Neural cell (in vitro differentiated cells): ENCODE data around the gene UTP20. TPM values are rescaled to one million over a fixed set of nuclear protein-coding genes. Genes with fewer than 3 reads are reported as not detected.

Source experiments
- H2AFZ ChIP-seq: fragments of 200-600, 300-800 bp; sonication (generic), shearing (Covaris generic); 2 replicates; pipeline ENCODE4 v1.6.0; 2014; ENCODE audit warnings: low read depth, mild to moderate bottlenecking, antibody characterized with exemption, low read length, moderate library complexity
- H3F3A ChIP-seq: fragments of 200-600 bp; shearing (Covaris generic); 2 replicates; pipeline ENCODE4 v1.6.1; 2016; ENCODE audit warnings: mild to moderate bottlenecking, moderate library complexity, mixed read lengths, antibody characterized with exemption, low read length; ENCODE audit not compliant: insufficient read depth, poor library complexity, severe bottlenecking
- H3K27ac ChIP-seq: fragments of 200-600, 300-800 bp; sonication (generic), shearing (Covaris generic); 2 replicates; pipeline ENCODE4 v1.5.1; 2014; ENCODE audit warnings: mild to moderate bottlenecking, low read length, moderate library complexity
- H3K27me3 ChIP-seq: fragments of 300-800, 200-600 bp; sonication (generic), shearing (Covaris generic); 2 replicates; pipeline ENCODE4 v1.6.0; 2014; ENCODE audit warnings: mild to moderate bottlenecking, low read depth, low read length, moderate library complexity; ENCODE audit not compliant: insufficient read depth
- H3K36me3 ChIP-seq: fragments of 300-800, 200-600 bp; sonication (generic), shearing (Covaris generic); 2 replicates; pipeline ENCODE4 v1.5.1; 2014; ENCODE audit warnings: mild to moderate bottlenecking, antibody characterized with exemption, low read length, moderate library complexity; ENCODE audit not compliant: insufficient read depth
- H3K4me2 ChIP-seq: fragments of 300-800, 200-600 bp; sonication (generic), shearing (Covaris generic); 2 replicates; pipeline ENCODE4 v1.6.0; 2014; ENCODE audit warnings: mild to moderate bottlenecking, low read length
- H3K4me3 ChIP-seq: fragments of 300-800, 200-600 bp; sonication (generic), shearing (Covaris generic); 2 replicates; pipeline ENCODE4 v1.5.1; 2014; ENCODE audit warnings: mild to moderate bottlenecking, low read length, moderate library complexity
- H3K79me2 ChIP-seq: fragments of 200-600 bp; shearing (Covaris generic); replicated peaks from 2 replicates; pipeline ENCODE4 v1.6.0; 2014; ENCODE audit warnings: mild to moderate bottlenecking, low read length, moderate library complexity; ENCODE audit not compliant: insufficient read depth
- H3K9ac ChIP-seq: fragments of 300-800, 200-600 bp; sonication (generic), shearing (Covaris generic); 2 replicates; pipeline ENCODE4 v1.6.1; 2016; ENCODE audit warnings: mild to moderate bottlenecking, low read length, mixed read lengths
- H3K9me2 ChIP-seq: fragments of 200-600 bp; shearing (Covaris generic); 2 replicates; pipeline ENCODE4 v1.6.1; 2016; ENCODE audit warnings: mild to moderate bottlenecking, low read length, mixed read lengths; ENCODE audit not compliant: insufficient read depth
- H3K9me3 ChIP-seq: fragments of 200-600, 300-800 bp; sonication (generic), shearing (Covaris generic); 2 replicates; pipeline ENCODE4 v1.6.1; 2016; ENCODE audit warnings: mild to moderate bottlenecking, mixed run types, low read length, moderate library complexity, mixed read lengths
- H4K20me1 ChIP-seq: fragments of 200-600 bp; shearing (Covaris generic); 2 replicates; pipeline ENCODE4 v1.6.1; 2016; ENCODE audit warnings: mild to moderate bottlenecking, mixed run types; ENCODE audit not compliant: insufficient read depth
- EP300 ChIP-seq: fragments of 450-650 bp; conservative IDR thresholded peaks from 2 replicates; pipeline ENCODE4 v1.6.1; 2014; ENCODE audit warnings: antibody characterized with exemption, mild to moderate bottlenecking, moderate library complexity; ENCODE audit not compliant: poor library complexity, severe bottlenecking
- EZH2 ChIP-seq: fragments of 200-600, 300-800 bp; shearing (Covaris generic), sonication (generic); IDR thresholded peaks from 2 replicates; pipeline ENCODE4 v1.6.1; 2014; ENCODE audit warnings: antibody characterized with exemption, low read length, borderline replicate concordance, mild to moderate bottlenecking; ENCODE audit not compliant: insufficient read depth, poor library complexity, severe bottlenecking
- MXI1 ChIP-seq: fragments of 450-650 bp; conservative IDR thresholded peaks from 2 replicates; pipeline ENCODE4 v1.6.1; 2014; ENCODE audit warnings: antibody characterized with exemption, mild to moderate bottlenecking; ENCODE audit not compliant: poor library complexity, severe bottlenecking
- POLR2AphosphoS5 ChIP-seq: IDR thresholded peaks from 2 replicates; pipeline ENCODE4 v1.6.1; 2012
- RAD21 ChIP-seq: fragments of 450-650 bp; conservative IDR thresholded peaks from 2 replicates; pipeline ENCODE4 v1.6.1; 2014; ENCODE audit warnings: antibody characterized with exemption, mild to moderate bottlenecking, moderate library complexity
- SMC3 ChIP-seq: fragments of 450-650 bp; conservative IDR thresholded peaks from 2 replicates; pipeline ENCODE4 v1.6.1; 2014; ENCODE audit warnings: antibody characterized with exemption, mild to moderate bottlenecking, moderate library complexity; ENCODE audit not compliant: poor library complexity
- TAF1 ChIP-seq: IDR thresholded peaks from 2 replicates; pipeline ENCODE4 v1.6.1; 2012; ENCODE audit warnings: low read depth
- polyA plus RNA-seq: library from polyadenylated mRNA; depleted of rRNA; stranded (reverse); fragments of >200 nt; gene quantifications from 2 replicates; pipeline ENCODE4 v1.2.3, GENCODE V29; 2014
- TF ChIP-seq, protein P1 (sequence below): fragments of 450-650 bp; IDR thresholded peaks from 2 replicates; pipeline ENCODE4 v1.5.1; 2014; ENCODE audit warnings: antibody characterized with exemption, mild to moderate bottlenecking, moderate library complexity; ENCODE audit not compliant: poor library complexity, severe bottlenecking
- TF ChIP-seq, protein P2 (sequence below): IDR thresholded peaks from 2 replicates; pipeline ENCODE4 v1.6.1; 2012; ENCODE audit warnings: borderline replicate concordance

UTP20 gene
- polyA plus RNA-seq, 1 donor from 2014 or later = 2.6 TPM

DNA sequence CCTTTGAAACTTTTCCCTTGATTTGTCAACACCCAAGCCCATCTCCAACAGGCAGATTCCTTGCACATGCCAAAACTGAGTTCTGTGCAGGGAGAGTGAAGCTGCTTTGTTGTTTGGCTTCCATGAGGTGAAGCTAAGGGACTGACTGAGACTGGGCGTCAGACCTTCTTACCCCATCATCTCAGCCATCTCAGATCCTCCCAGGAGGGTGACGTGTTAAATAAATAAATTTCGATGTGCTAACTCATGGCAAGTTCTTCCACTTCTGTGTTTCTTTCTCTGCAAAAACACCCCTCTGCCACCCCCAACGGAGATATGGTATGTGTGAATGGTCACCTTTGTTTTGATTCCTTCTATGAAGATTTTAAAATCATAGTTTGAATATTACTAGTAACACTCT lies 17.8 kb downstream of the UTP20 start:
- Histone ChIP-seq H3K9ac (no peak overlapping the region), H3K4me2 (no peak overlapping the region), H3K27ac (no peak overlapping the region), H4K20me1 (no peaks in the 10 kb centered on the region), H3K27me3 (no peaks in the 10 kb centered on the region), H2AFZ (no peak overlapping the region), H3F3A (no peaks in the 10 kb centered on the region), H3K4me3 (no peak overlapping the region), H3K9me2 (no peaks in the 10 kb centered on the region), H3K9me3 (no peaks in the 10 kb centered on the region), H3K79me2 (no peaks in the 10 kb centered on the region), H3K36me3 (no peaks in the 10 kb centered on the region)
- TF ChIP-seq, protein P1, sequence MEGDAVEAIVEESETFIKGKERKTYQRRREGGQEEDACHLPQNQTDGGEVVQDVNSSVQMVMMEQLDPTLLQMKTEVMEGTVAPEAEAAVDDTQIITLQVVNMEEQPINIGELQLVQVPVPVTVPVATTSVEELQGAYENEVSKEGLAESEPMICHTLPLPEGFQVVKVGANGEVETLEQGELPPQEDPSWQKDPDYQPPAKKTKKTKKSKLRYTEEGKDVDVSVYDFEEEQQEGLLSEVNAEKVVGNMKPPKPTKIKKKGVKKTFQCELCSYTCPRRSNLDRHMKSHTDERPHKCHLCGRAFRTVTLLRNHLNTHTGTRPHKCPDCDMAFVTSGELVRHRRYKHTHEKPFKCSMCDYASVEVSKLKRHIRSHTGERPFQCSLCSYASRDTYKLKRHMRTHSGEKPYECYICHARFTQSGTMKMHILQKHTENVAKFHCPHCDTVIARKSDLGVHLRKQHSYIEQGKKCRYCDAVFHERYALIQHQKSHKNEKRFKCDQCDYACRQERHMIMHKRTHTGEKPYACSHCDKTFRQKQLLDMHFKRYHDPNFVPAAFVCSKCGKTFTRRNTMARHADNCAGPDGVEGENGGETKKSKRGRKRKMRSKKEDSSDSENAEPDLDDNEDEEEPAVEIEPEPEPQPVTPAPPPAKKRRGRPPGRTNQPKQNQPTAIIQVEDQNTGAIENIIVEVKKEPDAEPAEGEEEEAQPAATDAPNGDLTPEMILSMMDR = no peak
- TF ChIP-seq TAF1 = no peak
- TF ChIP-seq EZH2 = no peak
- no peak for TF ChIP-seq POLR2AphosphoS5
- no peak for TF ChIP-seq EP300
- TF ChIP-seq MXI1 = no peak
- TF ChIP-seq SMC3 = no peak
- TF ChIP-seq, protein P2, sequence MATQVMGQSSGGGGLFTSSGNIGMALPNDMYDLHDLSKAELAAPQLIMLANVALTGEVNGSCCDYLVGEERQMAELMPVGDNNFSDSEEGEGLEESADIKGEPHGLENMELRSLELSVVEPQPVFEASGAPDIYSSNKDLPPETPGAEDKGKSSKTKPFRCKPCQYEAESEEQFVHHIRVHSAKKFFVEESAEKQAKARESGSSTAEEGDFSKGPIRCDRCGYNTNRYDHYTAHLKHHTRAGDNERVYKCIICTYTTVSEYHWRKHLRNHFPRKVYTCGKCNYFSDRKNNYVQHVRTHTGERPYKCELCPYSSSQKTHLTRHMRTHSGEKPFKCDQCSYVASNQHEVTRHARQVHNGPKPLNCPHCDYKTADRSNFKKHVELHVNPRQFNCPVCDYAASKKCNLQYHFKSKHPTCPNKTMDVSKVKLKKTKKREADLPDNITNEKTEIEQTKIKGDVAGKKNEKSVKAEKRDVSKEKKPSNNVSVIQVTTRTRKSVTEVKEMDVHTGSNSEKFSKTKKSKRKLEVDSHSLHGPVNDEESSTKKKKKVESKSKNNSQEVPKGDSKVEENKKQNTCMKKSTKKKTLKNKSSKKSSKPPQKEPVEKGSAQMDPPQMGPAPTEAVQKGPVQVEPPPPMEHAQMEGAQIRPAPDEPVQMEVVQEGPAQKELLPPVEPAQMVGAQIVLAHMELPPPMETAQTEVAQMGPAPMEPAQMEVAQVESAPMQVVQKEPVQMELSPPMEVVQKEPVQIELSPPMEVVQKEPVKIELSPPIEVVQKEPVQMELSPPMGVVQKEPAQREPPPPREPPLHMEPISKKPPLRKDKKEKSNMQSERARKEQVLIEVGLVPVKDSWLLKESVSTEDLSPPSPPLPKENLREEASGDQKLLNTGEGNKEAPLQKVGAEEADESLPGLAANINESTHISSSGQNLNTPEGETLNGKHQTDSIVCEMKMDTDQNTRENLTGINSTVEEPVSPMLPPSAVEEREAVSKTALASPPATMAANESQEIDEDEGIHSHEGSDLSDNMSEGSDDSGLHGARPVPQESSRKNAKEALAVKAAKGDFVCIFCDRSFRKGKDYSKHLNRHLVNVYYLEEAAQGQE = no peak
- TF ChIP-seq RAD21 = no peak

DNA sequence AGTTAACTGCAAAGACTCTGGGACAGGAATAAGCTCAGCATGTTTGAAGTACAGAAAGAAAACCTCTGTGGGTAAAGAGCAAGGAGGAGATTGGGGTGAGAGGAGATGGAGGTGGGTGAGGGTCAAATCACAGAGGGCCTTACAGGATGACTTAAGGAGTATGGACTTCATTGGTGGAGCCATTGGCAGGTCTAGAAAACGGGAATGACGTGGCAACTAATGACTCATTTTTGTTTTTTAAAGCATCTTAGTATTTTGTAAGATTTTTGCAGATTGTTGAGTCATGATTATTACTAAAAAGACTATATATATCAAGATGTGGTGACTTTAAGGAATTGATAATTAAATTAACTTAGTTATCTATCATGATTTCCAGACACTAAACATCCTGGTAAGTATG lies 18.5 kb downstream of the UTP20 start:
- H3K4me3 ChIP-seq = no peak overlapping the region
- H3K4me2 ChIP-seq = no peak overlapping the region

More for the DNA sequence above, 18.5 kb downstream of the UTP20 start:
- H3K36me3 ChIP-seq = no peaks in the 10 kb centered on the region
- no peaks in the 10 kb centered on the region for H3K9me3 ChIP-seq
- H3K79me2 ChIP-seq = no peaks in the 10 kb centered on the region
- TF ChIP-seq, protein P1 = no peak
- no peak for TF ChIP-seq EP300
- TF ChIP-seq SMC3 = no peak
- TF ChIP-seq, protein P2 = no peak
- no peak for TF ChIP-seq POLR2AphosphoS5
- no peak for TF ChIP-seq EZH2
- TF ChIP-seq TAF1 = no peak
- TF ChIP-seq MXI1 = no peak
- no peak for TF ChIP-seq RAD21
- no peak overlapping the region for H3K27ac ChIP-seq
- H4K20me1 ChIP-seq = no peaks in the 10 kb centered on the region
- H3F3A ChIP-seq = no peaks in the 10 kb centered on the region
- H3K27me3 ChIP-seq = no peaks in the 10 kb centered on the region
- no peak overlapping the region for H2AFZ ChIP-seq
- no peak overlapping the region for H3K9ac ChIP-seq
- H3K9me2 ChIP-seq = no peaks in the 10 kb centered on the region
